ENCODE results near the gene CCDC77.

Gene CCDC77

DNA sequence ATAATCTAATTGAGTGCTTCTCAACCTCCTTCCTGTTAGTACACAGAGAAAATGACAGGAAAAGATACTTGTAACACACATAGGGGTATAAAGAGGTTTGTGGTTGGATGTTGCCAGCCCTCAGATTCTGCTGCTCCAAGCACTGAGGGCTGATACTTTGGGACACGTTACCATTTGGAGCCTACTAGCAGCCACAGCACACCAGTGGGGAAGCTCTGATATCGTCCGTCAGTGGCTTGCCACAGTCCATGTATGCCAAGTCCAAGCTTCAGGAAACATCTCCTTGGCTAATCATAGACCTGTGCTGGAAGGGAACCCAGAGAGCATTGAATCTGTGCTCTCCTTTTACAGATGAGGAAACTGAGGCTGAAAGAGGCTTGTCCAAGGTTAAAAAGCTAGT lies 80.6 kb downstream of the CCDC77 start:
- no peak for DNase-seq

DNA sequence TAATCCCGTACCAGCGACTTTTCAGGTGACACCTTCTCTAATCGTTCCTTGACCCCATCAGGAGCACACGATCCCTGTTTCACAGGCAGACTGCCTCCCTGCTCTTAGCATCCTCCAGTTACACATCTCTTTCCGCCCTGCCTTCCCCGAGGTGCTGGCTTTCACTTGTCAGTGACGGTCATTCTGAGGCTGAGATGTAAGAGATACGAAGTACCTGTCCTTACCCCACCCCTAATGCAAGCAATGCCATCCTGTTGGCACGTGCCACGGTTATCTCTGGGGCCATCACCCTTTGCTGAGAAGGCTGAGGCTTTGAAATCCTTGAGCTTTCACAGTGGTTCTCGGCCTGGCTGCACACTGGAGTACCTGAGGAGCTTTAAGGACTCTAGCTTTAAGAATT lies 82.7 kb downstream of the CCDC77 start:
- no peak for DNase-seq

GRCh38 chr12:490260-490659 lies 88.8 kb downstream of the CCDC77 start:
- no peak for DNase-seq
